Prostate gland (tissue), 2 donors: ENCODE results near the gene CTNNA1. TPM values are rescaled to one million over a fixed set of nuclear protein-coding genes. Genes with fewer than 3 reads are reported as not detected.
"Not testable (repeated sequence)": the region's sequence is repeated elsewhere in the genome, so short reads cannot be mapped to it uniquely, and the experiment has no call there.

ENCODE experiments used
- DNase-seq: peaks from one replicate; pipeline ENCODE4 v3.0.0-alpha.2; 2019; ENCODE audit warnings: low spot score
- H3K27ac ChIP-seq, 2 donors: fragments of 200-600 bp; sonication (generic); 2 replicates each; pipeline ENCODE4 v1.5.1; 2017 to 2019
- H3K27me3 ChIP-seq: fragments of 200-600 bp; sonication (generic); replicated peaks from 2 replicates; pipeline ENCODE4 v1.5.1; 2019; ENCODE audit not compliant: insufficient read depth
- H3K36me3 ChIP-seq, 2 donors: fragments of 200-600 bp; sonication (generic); 1 replicate in 1 of 2; 2 replicates in 1 of 2; pipeline versions ENCODE4 v1.5.1 to v1.8.1; 2017 to 2019
- H3K4me1 ChIP-seq: fragments of 200-600 bp; sonication (generic); replicated peaks from 2 replicates; pipeline ENCODE4 v1.5.1; 2019
- H3K4me3 ChIP-seq, 2 donors: fragments of 200-600 bp; sonication (generic); 2 replicates each; pipeline ENCODE4 v1.5.1; 2017 to 2019
- H3K9me3 ChIP-seq: fragments of 200-600 bp; sonication (generic); 2 replicates; pipeline ENCODE4 v1.5.1; 2017
- POLR2A ChIP-seq: fragments of 450-650 bp; IDR thresholded peaks from one replicate; pipeline ENCODE4 v1.6.1; 2016; ENCODE audit warnings: antibody characterized with exemption, mild to moderate bottlenecking
- POLR2AphosphoS5 ChIP-seq: sonication (generic); formaldehyde crosslinking; IDR thresholded peaks from one replicate; pipeline ENCODE4 v1.6.1; 2017; ENCODE audit warnings: antibody characterized with exemption
- WGBS: methylation state at CpG from one replicate; pipeline ENCODE4 v1.1.5; 2018; 5-methylcytosine and 5-hydroxymethylcytosine counted together
- intact Hi-C: fragments of 100-400 bp; cut with DNase I; formaldehyde crosslinking; loops from one replicate; pipeline ENCODE4 v1.14.2; 2022
- total RNA-seq, 2 donors: library from RNA; depleted of rRNA; stranded (reverse); fragments of >200 nt; gene quantifications; one replicate each; pipeline ENCODE4 v1.1.0, GENCODE V29; 2016
- TF ChIP-seq, protein P1 (sequence below), 4 experiments: fragments of 200-600 bp in 2 of 4; fragments of 450-650 bp in 2 of 4; sonication (generic) in 2 of 4; IDR thresholded peaks; 1 replicate in 3 of 4; 2 replicates in 1 of 4; pipeline ENCODE4 v1.5.1; 2016 to 2019; ENCODE audit warnings: antibody characterized with exemption in 4 of 4, mild to moderate bottlenecking in 2 of 4, moderate library complexity in 2 of 4

CTNNA1 gene
- total RNA-seq, 2 donors from 2014 or later: 210 to 212 TPM

DNA sequence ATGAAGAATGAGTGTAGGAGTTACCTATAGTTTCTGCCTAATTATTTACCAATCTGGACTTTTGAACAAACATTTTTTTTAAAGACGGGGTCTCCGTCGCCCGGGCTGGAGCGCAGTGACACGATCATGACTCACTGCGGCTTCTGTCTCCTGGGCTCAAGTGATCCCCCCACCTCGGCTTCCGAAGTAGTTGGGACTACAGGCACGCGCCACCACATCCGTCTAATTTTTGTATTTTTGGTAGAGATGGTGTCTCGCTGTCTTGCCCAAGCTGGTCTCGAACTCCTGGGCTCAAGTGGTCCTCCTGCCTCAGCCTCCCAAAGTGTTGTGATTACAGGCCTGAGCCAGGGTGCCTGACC lies 1.5 kb downstream of the CTNNA1 start:
- Histone ChIP-seq H3K27ac (peak overlapping the region; percentile 98), H3K27me3 (no peaks in the 10 kb centered on the region), H3K36me3 (no peaks in the 10 kb centered on the region), H3K4me3 (peak overlapping the region; percentile 73 to 84), H3K9me3 (no peaks in the 10 kb centered on the region), H3K4me1 (no peaks in the 10 kb centered on the region)
- TF ChIP-seq, protein P1, sequence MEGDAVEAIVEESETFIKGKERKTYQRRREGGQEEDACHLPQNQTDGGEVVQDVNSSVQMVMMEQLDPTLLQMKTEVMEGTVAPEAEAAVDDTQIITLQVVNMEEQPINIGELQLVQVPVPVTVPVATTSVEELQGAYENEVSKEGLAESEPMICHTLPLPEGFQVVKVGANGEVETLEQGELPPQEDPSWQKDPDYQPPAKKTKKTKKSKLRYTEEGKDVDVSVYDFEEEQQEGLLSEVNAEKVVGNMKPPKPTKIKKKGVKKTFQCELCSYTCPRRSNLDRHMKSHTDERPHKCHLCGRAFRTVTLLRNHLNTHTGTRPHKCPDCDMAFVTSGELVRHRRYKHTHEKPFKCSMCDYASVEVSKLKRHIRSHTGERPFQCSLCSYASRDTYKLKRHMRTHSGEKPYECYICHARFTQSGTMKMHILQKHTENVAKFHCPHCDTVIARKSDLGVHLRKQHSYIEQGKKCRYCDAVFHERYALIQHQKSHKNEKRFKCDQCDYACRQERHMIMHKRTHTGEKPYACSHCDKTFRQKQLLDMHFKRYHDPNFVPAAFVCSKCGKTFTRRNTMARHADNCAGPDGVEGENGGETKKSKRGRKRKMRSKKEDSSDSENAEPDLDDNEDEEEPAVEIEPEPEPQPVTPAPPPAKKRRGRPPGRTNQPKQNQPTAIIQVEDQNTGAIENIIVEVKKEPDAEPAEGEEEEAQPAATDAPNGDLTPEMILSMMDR (IDR thresholded peaks at IDR 0.05): no peak
- TF ChIP-seq POLR2A (no peak), POLR2AphosphoS5 (no peak)
- no peak for DNase-seq
- intact Hi-C loops: loop anchor here (5.0 to 10.0 kb wide), 2 partner anchors 508 to 810 kb away; partner anchors contain the start of gene UBE2D2
- 58% methylated on average over 14 of the region's 14 CpGs for WGBS

DNA sequence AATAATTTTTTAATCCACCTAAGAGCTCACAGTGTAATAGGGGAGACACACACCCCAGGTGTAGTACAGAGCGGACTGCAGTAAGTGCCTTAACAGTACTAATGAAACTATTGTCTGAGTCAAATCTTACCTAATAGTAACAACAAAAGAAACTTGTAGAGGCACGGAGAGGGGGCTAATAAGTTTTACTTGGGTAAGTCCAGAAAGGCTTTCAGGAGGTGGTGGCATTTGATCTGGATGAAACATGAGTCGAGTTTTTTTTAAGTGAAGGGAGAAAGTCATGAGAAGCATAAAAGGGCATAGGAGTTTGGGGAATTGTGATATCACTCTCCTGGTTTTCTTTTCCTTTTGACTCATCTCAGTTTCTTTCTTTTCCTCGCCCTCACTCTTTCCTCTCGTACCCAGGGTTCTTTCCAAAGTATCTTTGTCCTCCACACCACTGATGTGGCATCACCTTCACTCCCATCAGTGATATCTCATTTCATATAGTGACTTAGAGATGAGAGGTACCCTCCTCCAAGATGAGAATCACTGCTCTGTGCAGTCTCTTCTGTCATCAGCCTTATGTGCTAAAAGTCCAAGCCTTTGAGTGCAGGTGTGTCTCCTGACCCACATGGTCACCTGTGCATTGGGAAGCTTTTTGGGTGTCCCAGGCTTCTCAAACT lies 2.0 kb downstream of the CTNNA1 start:
- Histone ChIP-seq H3K4me3 (no peak overlapping the region), H3K36me3 (no peaks in the 10 kb centered on the region), H3K27me3 (no peaks in the 10 kb centered on the region), H3K4me1 (no peaks in the 10 kb centered on the region), H3K27ac (peak overlapping the region in 1 of 2 donors; percentile 98), H3K9me3 (no peaks in the 10 kb centered on the region)
- TF ChIP-seq POLR2AphosphoS5: no peak
- no peak for TF ChIP-seq POLR2A
- TF ChIP-seq, protein P1 (IDR thresholded peaks at IDR 0.05): no peak
- no peak for DNase-seq
- WGBS: 87% methylated on average over 5 of the region's 5 CpGs
- intact Hi-C loops: loop anchor here (10.0 kb wide), 1 partner anchor 810 kb away; the partner anchor contains the start of gene UBE2D2

DNA sequence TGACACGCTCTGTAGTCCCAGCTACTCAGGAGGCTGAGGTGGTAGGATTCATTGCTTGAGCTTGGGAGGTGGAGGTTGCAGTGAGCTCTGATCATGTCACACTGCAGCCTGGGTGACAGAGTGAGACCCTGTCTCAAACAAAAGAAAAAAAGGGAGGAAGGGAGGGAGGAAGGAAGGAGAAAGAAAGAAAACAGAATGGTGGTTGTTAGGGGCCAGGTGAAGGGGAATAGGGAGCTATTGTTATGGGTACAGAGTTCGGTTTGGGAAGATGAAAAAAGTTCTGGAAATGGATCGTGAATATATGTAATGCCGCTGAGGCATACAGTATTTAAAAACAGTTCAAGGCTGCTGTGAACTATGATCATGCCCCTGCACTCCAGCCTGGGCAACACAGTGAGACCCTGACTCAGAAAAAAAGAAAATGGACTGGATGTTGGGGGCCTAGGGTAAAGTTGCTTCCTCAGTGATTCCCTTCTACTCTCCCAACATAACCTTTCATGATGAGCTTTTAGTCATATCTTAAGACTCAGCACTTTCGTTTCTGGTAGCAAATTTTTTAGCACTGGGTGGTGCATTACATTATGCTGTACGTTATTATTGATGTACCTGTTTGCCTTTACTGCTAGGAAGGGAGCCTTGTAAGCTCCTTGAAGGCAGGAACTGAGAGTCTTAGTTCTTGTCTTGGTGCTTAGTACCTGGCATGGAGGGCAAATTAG lies 4.0 kb downstream of the CTNNA1 start:
- WGBS: 91% methylated on average over 6 of the region's 6 CpGs
- DNase-seq: no peak
- Histone ChIP-seq H3K36me3 (no peaks in the 10 kb centered on the region), H3K27ac (no peak overlapping the region), H3K9me3 (no peaks in the 10 kb centered on the region), H3K4me3 (no peak overlapping the region), H3K4me1 (no peaks in the 10 kb centered on the region), H3K27me3 (no peaks in the 10 kb centered on the region)
- TF ChIP-seq, protein P1 (IDR thresholded peaks at IDR 0.05): no peak
- TF ChIP-seq POLR2A: no peak
- no peak for TF ChIP-seq POLR2AphosphoS5
- intact Hi-C loops: loop anchor here (10.0 kb wide), 1 partner anchor 808 kb away; the partner anchor contains the start of gene UBE2D2

DNA sequence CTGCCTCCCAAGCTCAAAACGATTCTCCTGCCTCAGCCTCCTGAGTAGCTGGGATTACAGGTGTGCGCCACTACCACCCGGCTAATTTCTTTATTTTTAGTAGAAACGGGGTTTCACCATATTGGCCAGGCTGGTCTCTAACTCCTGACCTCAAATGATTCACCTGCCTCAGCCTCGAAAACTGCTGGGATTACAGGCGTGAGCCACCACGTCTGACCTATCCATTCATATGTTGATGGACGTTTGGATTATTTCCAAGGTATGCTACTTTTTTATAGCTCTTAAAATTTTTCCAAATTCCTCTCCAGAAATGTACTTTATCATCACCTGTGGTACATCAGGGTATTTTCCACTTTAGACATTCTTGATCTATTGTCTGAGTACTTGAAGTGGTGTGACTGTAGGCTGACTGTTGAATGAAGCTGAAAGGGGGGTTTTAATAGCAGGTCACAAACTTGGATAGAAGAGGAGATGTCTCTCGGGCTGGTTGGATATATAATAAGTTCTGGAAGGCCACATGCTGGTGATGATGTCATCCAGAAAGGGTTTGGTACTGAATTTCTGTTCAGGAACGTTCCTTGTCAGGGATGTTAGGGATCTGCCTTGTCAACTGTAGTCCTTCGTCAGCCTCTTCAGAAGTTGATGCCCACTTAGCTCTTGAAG lies 7.4 kb downstream of the CTNNA1 start:
- H3K36me3 ChIP-seq: no peaks in the 10 kb centered on the region
- H3K27ac ChIP-seq: no peak overlapping the region
- no peak for TF ChIP-seq POLR2AphosphoS5
- TF ChIP-seq, protein P1 (IDR thresholded peaks at IDR 0.05): no peak
- TF ChIP-seq POLR2A: no peak
- no peaks in the 10 kb centered on the region for H3K27me3 ChIP-seq
- DNase-seq: no peak
- H3K9me3 ChIP-seq: no peaks in the 10 kb centered on the region
- 69% methylated on average over 11 of the region's 11 CpGs for WGBS
- no peak overlapping the region for H3K4me3 ChIP-seq
- intact Hi-C loops: no loop called here
- no peaks in the 10 kb centered on the region for H3K4me1 ChIP-seq

DNA sequence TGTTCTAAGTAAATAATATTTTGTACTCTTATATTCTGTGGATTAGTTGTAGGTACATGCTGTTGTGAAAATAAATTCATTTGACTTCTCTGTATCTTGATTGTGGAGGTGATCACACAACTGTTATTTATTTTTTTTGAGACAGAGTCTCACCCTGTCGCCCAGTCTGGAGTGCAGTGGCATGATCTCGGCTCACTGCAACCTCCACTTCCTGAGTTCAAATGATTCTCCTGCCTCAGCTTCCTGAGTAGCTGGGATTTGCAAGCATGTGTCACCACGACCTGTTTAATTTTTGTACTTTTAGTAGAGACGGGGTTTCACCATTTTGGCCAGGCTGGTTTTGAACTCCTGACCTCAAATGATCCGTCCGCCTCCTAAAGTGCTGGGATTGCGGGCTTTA lies 7.9 kb downstream of the CTNNA1 start:
- H3K4me3 ChIP-seq, H3K36me3 ChIP-seq, H3K9me3 ChIP-seq, intact Hi-C loops, DNase-seq, H3K4me1 ChIP-seq, H3K27ac ChIP-seq, H3K27me3 ChIP-seq: not testable (repeated sequence)
- 66% methylated on average over 7 of the region's 7 CpGs for WGBS

DNA sequence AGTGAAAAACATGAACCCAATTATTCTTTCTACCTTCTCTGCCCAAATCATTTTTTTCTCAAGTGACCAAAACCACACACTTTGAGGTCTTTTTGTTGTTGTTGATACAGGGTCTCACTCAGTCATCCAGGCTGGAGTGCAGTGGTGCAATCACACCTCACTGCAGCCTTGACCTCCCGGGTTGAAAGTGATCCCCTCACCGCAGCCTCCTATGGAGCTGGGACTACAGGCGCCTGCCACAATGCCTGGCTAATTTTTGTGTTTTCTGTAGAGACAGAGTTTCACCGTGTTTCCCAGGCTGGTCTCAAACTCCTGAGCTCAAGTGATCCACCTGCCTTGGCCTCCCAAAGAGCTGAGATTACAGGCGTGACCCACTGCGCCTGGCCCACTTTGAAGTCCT lies 8.4 kb downstream of the CTNNA1 start:
- H3K4me3 ChIP-seq, H3K36me3 ChIP-seq, H3K27me3 ChIP-seq, intact Hi-C loops, H3K4me1 ChIP-seq, H3K9me3 ChIP-seq, DNase-seq, H3K27ac ChIP-seq: not testable (repeated sequence)
- 74% methylated on average over 6 of the region's 6 CpGs for WGBS
